GM12878 (cell line): ENCODE results near the gene TRPC4. TPM values are rescaled to one million over a fixed set of nuclear protein-coding genes. Genes with fewer than 3 reads are reported as not detected.

Source experiments
- ATAC-seq: fragments of 200-7000 bp; cut with Tn5 transposase; 3 replicates; pipeline ENCODE4 v1.9.1; 2020; ENCODE audit warnings: mild to moderate bottlenecking, moderate library complexity
- BruUV-seq: library from RNA; stranded (reverse); fragments of 400-500 nt; replicated peaks from 2 replicates; lab custom pipeline; 2021; lab: Mats Ljungman, UMichigan
- CTCF ChIA-PET: fragments of 300-600 bp; sonication (Branson Sonifier 250); formaldehyde crosslinking; extraction: SDS; loops from one replicate; lab custom pipeline; 2021; ENCODE audit warnings: inconsistent platforms; lab: Yijun Ruan, JAX
- POLR2A ChIA-PET: fragments of 350-600 bp; formaldehyde crosslinking; extraction: SDS; loops from one replicate; lab custom pipeline; 2021; ENCODE audit warnings: inconsistent platforms; lab: Charles Lee
- RAD21 ChIA-PET: fragments of 300-600 bp; sonication (Branson Sonifier 250); formaldehyde crosslinking; loops from one replicate; lab custom pipeline; 2023; ENCODE audit warnings: antibody characterized with exemption; ENCODE audit not compliant: unreplicated experiment; lab: Charles Lee
- SMC1A ChIA-PET: fragments of 300-600 bp; sonication (Branson Sonifier 250); formaldehyde crosslinking; loops from one replicate; lab custom pipeline; 2023; ENCODE audit not compliant: unreplicated experiment, uncharacterized antibody; lab: Charles Lee
- DNase-seq: peaks from one replicate; pipeline ENCODE4 v3.0.0-alpha.2; 2011; ENCODE audit warnings: low read depth, low spot score
- FAIRE-seq: peaks from 3 replicates; lab custom pipeline; 2011; peaks lifted over from hg19 to GRCh38; lab: Jason Lieb, UNC
- H2AFZ ChIP-seq: 2 replicates; pipeline ENCODE4 v1.6.0; 2011; ENCODE audit warnings: low read depth, low read length, control low read depth; ENCODE audit not compliant: control insufficient read depth
- H3K27ac ChIP-seq: 2 replicates; pipeline ENCODE4 v1.5.1; 2011; ENCODE audit warnings: control low read depth; ENCODE audit not compliant: control insufficient read depth, insufficient read depth
- H3K27me3 ChIP-seq, 2 experiments: replicated peaks in 1 of 2; 2 replicates each; pipeline versions ENCODE4 v1.6.0 to v1.6.1; 2011; ENCODE audit warnings: low read length in 1 of 2; ENCODE audit not compliant: control insufficient read depth in 2 of 2, insufficient read depth in 2 of 2
- H3K36me3 ChIP-seq, 2 experiments: 2 replicates each; pipeline ENCODE4 v1.5.1; 2011; ENCODE audit warnings: low read length in 1 of 2; ENCODE audit not compliant: control insufficient read depth in 2 of 2, insufficient read depth in 2 of 2
- H3K4me1 ChIP-seq: 2 replicates; pipeline ENCODE4 v1.6.1; 2011; ENCODE audit warnings: mild to moderate bottlenecking, low read length, moderate library complexity, mixed read lengths; ENCODE audit not compliant: control insufficient read depth, insufficient read depth
- H3K4me2 ChIP-seq: 2 replicates; pipeline ENCODE4 v1.6.0; 2011; ENCODE audit warnings: control low read depth; ENCODE audit not compliant: control insufficient read depth, insufficient read depth
- H3K4me3 ChIP-seq: fragments of 200-600 bp; sonication (generic); 2 replicates; pipeline ENCODE4 v1.5.1; 2016
- H3K79me2 ChIP-seq: 2 replicates; pipeline ENCODE4 v1.6.0; 2011; ENCODE audit warnings: low read length; ENCODE audit not compliant: control insufficient read depth, insufficient read depth
- H3K9ac ChIP-seq: 2 replicates; pipeline ENCODE4 v1.8.0; 2011; ENCODE audit warnings: low read length, control low read depth, mixed read lengths; ENCODE audit not compliant: control insufficient read depth, insufficient read depth
- H3K9me3 ChIP-seq: replicated peaks from 3 replicates; pipeline ENCODE4 v1.5.1; 2011; ENCODE audit warnings: mild to moderate bottlenecking, low read length; ENCODE audit not compliant: control insufficient read depth, insufficient read depth
- H4K20me1 ChIP-seq: 2 replicates; pipeline ENCODE4 v1.6.0; 2011; ENCODE audit not compliant: control insufficient read depth, insufficient read depth
- ATF2 ChIP-seq: IDR thresholded peaks from 2 replicates; pipeline ENCODE4 v1.6.1; 2012; ENCODE audit warnings: low read length, inconsistent platforms
- ATF3 ChIP-seq: IDR thresholded peaks from 2 replicates; pipeline ENCODE4 v1.6.1; 2011; ENCODE audit warnings: low read depth, mild to moderate bottlenecking, low read length, moderate library complexity, borderline replicate concordance; ENCODE audit errors: extremely low read depth
- CEBPZ ChIP-seq: fragments of 150-350 bp; IDR thresholded peaks from 2 replicates; pipeline ENCODE4 v1.6.1; 2016; ENCODE audit warnings: low read depth, low read length
- CHD1 ChIP-seq: IDR thresholded peaks from 2 replicates; pipeline ENCODE4 v1.6.1; 2012; ENCODE audit warnings: low read depth, low read length, improper control_type of control experiment
- GABPA ChIP-seq: IDR thresholded peaks from 2 replicates; pipeline ENCODE4 v1.6.1; 2014; ENCODE audit warnings: antibody characterized with exemption, low read depth, mild to moderate bottlenecking, inconsistent platforms
- KDM1A ChIP-seq: fragments of 200-600 bp; sonication (generic); IDR thresholded peaks from 2 replicates; pipeline ENCODE4 v1.6.1; 2016; ENCODE audit warnings: borderline replicate concordance
- MTA2 ChIP-seq: fragments of 450-650 bp; IDR thresholded peaks from 2 replicates; pipeline ENCODE4 v1.6.1; 2016; ENCODE audit warnings: low read depth, mild to moderate bottlenecking, moderate library complexity
- MYB ChIP-seq: fragments of 150-350 bp; IDR thresholded peaks from 2 replicates; pipeline ENCODE4 v1.6.1; 2014; ENCODE audit warnings: mild to moderate bottlenecking, low read depth, low read length, borderline replicate concordance
- NR2C1 ChIP-seq: fragments of 450-650 bp; IDR thresholded peaks from 2 replicates; pipeline ENCODE4 v1.6.1; 2017; ENCODE audit warnings: antibody characterized with exemption, mild to moderate bottlenecking, moderate library complexity
- POLR2AphosphoS2 ChIP-seq: IDR thresholded peaks from 2 replicates; pipeline ENCODE4 v1.6.1; 2011; ENCODE audit warnings: low read depth, mild to moderate bottlenecking, low read length, improper control_type of control experiment, moderate library complexity
- RB1 ChIP-seq: fragments of 450-650 bp; formaldehyde crosslinking; IDR thresholded peaks from 2 replicates; pipeline ENCODE4 v1.6.1; 2017; ENCODE audit warnings: mild to moderate bottlenecking, borderline replicate concordance
- RBBP5 ChIP-seq: fragments of 200-600 bp; sonication (generic); conservative IDR thresholded peaks from 2 replicates; pipeline ENCODE4 v1.6.1; 2016
- SREBF1 ChIP-seq: IDR thresholded peaks from 2 replicates; pipeline ENCODE4 v1.6.1; 2012; ENCODE audit warnings: mild to moderate bottlenecking, low read length
- ZBED1 ChIP-seq: IDR thresholded peaks from 2 replicates; pipeline ENCODE4 v1.6.1; 2016; ENCODE audit warnings: borderline replicate concordance
- ZSCAN29 ChIP-seq: fragments of 450-650 bp; IDR thresholded peaks from 2 replicates; pipeline ENCODE4 v1.6.1; 2017; ENCODE audit warnings: mild to moderate bottlenecking, moderate library complexity
- in situ Hi-C: fragments of 300-500 bp; cut with MboI; formaldehyde crosslinking; loops from 9 replicates; pipeline ENCODE4 v1.14.3; 2018; ENCODE audit warnings: mixed read lengths
- intact Hi-C: fragments of 100-400 bp; cut with micrococcal nuclease; formaldehyde crosslinking; loops from one replicate; pipeline ENCODE4 v1.14.2; 2022; ENCODE audit not compliant: unreplicated experiment
- polyA plus RNA-seq, 11 experiments: library from polyadenylated mRNA; depleted of rRNA in 4 of 11; unstranded in 6 of 11; stranded (reverse) in 5 of 11; fragments of >200 nt; fragmentation: Nextera tagmentation in 4 of 11; fragmentation: Illumina TruSeq in 1 of 11; extraction: Ambion mirVana in 4 of 11; extraction: Trizol in 1 of 11; gene quantifications; 1 replicate in 1 of 11; 2 replicates in 10 of 11; pipeline versions ENCODE4 v1.2.1 to v1.2.3, GENCODE V29; 2011 to 2016; ENCODE audit warnings: inconsistent platforms in 2 of 11, missing spikeins in 2 of 11, low read depth in 1 of 11
- total RNA-seq, 4 experiments: library from RNA; depleted of rRNA in 3 of 4; stranded (reverse); fragments of >200 nt in 3 of 4; fragmentation: Illumina TruSeq in 1 of 4; extraction: Trizol in 1 of 4; gene quantifications; 2 replicates each; pipeline versions ENCODE4 v1.2.1 to v1.2.3, GENCODE V29; 2013 to 2021

TRPC4 gene
- total and polyA plus RNA-seq, 10 of the 15 experiments (the other 5 are each of a cell fraction or from before 2014, with no cell fraction given) = not detected

- Histone ChIP-seq H3K36me3 (no peaks in the 10 kb centered on the region), H4K20me1 (no peaks in the 10 kb centered on the region), H3K9me3 (no peaks in the 10 kb centered on the region), H2AFZ (no peak overlapping the region), H3K9ac (no peak overlapping the region), H3K4me3 (no peak overlapping the region), H3K4me2 (no peak overlapping the region), H3K27me3 (no peaks in the 10 kb centered on the region), H3K27ac (no peak overlapping the region), H3K4me1 (no peaks in the 10 kb centered on the region), H3K79me2 (no peaks in the 10 kb centered on the region)
- no peak for DNase-seq
- in situ Hi-C loops = no loop called here
- no peak for ATAC-seq
- no peak for TF ChIP-seq ZBED1
- no peak for TF ChIP-seq RBBP5
- no peak for TF ChIP-seq ZSCAN29
- no peak for TF ChIP-seq KDM1A
- TF ChIP-seq ATF2 = no peak
- no peak for TF ChIP-seq SREBF1
- no peak for TF ChIP-seq NR2C1
- no peak for TF ChIP-seq ATF3
- TF ChIP-seq MYB = no peak
- no peak for TF ChIP-seq CEBPZ
- TF ChIP-seq CHD1 = no peak
- no peak for TF ChIP-seq POLR2AphosphoS2
- no peak for TF ChIP-seq MTA2
- TF ChIP-seq GABPA = no peak
- TF ChIP-seq RB1 = no peak
- intact Hi-C loops = no loop called here
- no peak for FAIRE-seq
- ChIA-PET SMC1A (no interaction called here), RAD21 (no interaction called here), POLR2A (no interaction called here), CTCF (no interaction called here)
- no TSS peak for BruUV-seq
Observed at GRCh38 chr13:37795326-37795725, 74.2 kb downstream of the TRPC4 start.
